K562 (cell line): ENCODE measurements around the gene RHBDL3.

ENCODE experiments used
- ATF2 ChIP-seq: sonication (generic); formaldehyde crosslinking; IDR thresholded peaks from 2 replicates; pipeline ENCODE4 v1.8.1; 2022; ENCODE audit warnings: missing genetic modification reagents
- MAFG ChIP-seq: fragments of 450-650 bp; conservative IDR thresholded peaks from 2 replicates; pipeline ENCODE4 v1.6.1; 2016; ENCODE audit warnings: missing genetic modification characterization, missing compliant biosample characterization
- ZBTB9 ChIP-seq: fragments of 450-650 bp; formaldehyde crosslinking; IDR thresholded peaks from 2 replicates; pipeline ENCODE4 v1.4.0; 2020; ENCODE audit warnings: mild to moderate bottlenecking, moderate library complexity
- ZKSCAN8 ChIP-seq: fragments of 200-800 bp; sonication (Bioruptor generic); IDR thresholded peaks from 2 replicates; pipeline ENCODE4 v1.6.1; 2016; ENCODE audit warnings: missing genetic modification characterization, missing compliant biosample characterization
- ZNF384 ChIP-seq: IDR thresholded peaks from 2 replicates; pipeline ENCODE4 v1.6.1; 2012; ENCODE audit warnings: low read depth, low read length, improper control_type of control experiment

GRCh38 chr17:32264140-32264799 is 1.4 kb upstream of the RHBDL3 start:
- TF ChIP-seq ZNF384, result no peak
- TF ChIP-seq MAFG, result no peak
- TF ChIP-seq ZBTB9 (CRISPR knock-in tag), result no peak
- no peak for TF ChIP-seq ZKSCAN8 (CRISPR knock-in tag)
- TF ChIP-seq ATF2 (CRISPR knock-in tag), result no peak
